ENCODE measurements around the gene CKAP2L. TPM values are rescaled to one million over a fixed set of nuclear protein-coding genes. Genes with fewer than 3 reads are reported as not detected.

The CKAP2L gene
- total and polyA plus RNA-seq, 2 donors (not counting 1 experiment from before 2014, with no cell fraction given), result 3.0 to 4.4 TPM

DNA sequence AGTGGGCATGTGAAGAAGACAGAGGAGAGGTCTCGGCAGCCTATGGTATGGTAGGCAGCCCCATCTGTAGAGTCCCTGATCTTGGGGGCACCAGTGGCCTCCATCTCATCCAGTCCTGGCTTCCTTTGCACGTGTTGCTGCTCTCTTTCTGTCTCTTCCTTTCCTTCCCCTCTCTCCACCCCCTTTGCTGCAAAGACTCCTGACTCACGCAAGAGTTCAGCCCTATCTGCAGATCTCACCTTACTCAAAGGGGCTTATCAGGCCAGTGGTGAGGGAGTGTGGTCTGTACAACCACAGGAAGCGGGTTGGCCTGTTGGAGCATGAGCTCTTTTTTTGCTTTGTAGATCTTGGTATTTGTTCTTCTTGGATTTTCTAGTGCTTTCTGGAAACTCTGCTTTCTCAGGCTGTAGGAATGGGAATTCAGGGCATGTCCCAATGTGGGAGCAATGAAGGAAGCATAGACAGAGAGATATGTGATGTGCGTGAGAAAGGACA is 58.2 kb downstream of the CKAP2L start:
- H3K27ac ChIP-seq (ENCODE audit: insufficient read depth, low read length), result no peak overlapping the region
- peak overlapping the region; percentile 5 for H2AFZ ChIP-seq (ENCODE audit: low read length)
- no peaks in the 10 kb centered on the region for H3K27me3 ChIP-seq (ENCODE audit: control insufficient read depth, insufficient read depth, low read length)
- no peak overlapping the region for H3K4me3 ChIP-seq (replicated peaks in 1 of 4; ENCODE audit: control extremely low read depth in 1 of 4, insufficient read depth in 1 of 4, low read depth in 3 of 4, low read length in 4 of 4)
- H3K9me3 ChIP-seq (ENCODE audit: control insufficient read depth, insufficient read depth, low read depth, low read length), result no peaks in the 10 kb centered on the region
- DNase-seq (ENCODE audit: low read depth in 2 of 2), result peak; percentile 17 to 97
- no peaks in the 10 kb centered on the region for H3K4me1 ChIP-seq (ENCODE audit: control insufficient read depth, extremely low read depth, insufficient read depth, low read length)
- no peaks in the 10 kb centered on the region for H3K36me3 ChIP-seq (ENCODE audit: control insufficient read depth, insufficient read depth, low read length)
- no peak overlapping the region for H3K9ac ChIP-seq (ENCODE audit: insufficient read depth, low read length)
- H4K20me1 ChIP-seq (ENCODE audit: control insufficient read depth, extremely low read depth, insufficient read depth, low read length), result no peaks in the 10 kb centered on the region
- no peak for TF ChIP-seq EZH2 (IDR thresholded peaks at IDR 0.05; ENCODE audit: low read length, missing control alignments)
- TF ChIP-seq, protein P1, sequence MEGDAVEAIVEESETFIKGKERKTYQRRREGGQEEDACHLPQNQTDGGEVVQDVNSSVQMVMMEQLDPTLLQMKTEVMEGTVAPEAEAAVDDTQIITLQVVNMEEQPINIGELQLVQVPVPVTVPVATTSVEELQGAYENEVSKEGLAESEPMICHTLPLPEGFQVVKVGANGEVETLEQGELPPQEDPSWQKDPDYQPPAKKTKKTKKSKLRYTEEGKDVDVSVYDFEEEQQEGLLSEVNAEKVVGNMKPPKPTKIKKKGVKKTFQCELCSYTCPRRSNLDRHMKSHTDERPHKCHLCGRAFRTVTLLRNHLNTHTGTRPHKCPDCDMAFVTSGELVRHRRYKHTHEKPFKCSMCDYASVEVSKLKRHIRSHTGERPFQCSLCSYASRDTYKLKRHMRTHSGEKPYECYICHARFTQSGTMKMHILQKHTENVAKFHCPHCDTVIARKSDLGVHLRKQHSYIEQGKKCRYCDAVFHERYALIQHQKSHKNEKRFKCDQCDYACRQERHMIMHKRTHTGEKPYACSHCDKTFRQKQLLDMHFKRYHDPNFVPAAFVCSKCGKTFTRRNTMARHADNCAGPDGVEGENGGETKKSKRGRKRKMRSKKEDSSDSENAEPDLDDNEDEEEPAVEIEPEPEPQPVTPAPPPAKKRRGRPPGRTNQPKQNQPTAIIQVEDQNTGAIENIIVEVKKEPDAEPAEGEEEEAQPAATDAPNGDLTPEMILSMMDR (conservative IDR thresholded peaks at IDR 0.05 in 1 of 2, IDR thresholded peaks at IDR 0.05 in 1 of 2; ENCODE audit: low read depth in 1 of 2, low read length in 2 of 2), result no peak
- no peaks in the 10 kb centered on the region for H3K79me2 ChIP-seq (ENCODE audit: control insufficient read depth, insufficient read depth, low read length)
- H3K4me2 ChIP-seq (ENCODE audit: extremely low read depth, insufficient read depth, low read length), result no peak overlapping the region

DNA sequence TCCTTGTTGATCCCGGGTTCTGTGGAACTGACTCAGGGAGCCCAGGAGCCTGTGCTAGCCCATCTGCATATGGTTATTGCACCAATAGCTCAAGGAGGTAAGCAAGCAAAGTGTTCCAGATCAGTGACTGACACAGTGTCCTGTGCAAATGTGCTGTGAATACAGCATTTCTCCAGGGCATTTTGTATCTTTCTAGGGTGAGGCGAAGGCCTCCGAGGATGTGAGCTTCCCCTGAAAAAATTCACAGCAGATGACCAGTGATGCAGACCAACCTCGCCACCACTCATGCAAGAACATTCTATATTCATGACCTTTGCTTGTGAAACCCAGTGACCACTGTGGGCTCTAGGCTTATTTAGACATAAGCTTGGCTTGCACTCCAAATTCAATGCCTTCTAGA is 58.8 kb downstream of the CKAP2L start:
- DNase-seq (ENCODE audit: low read depth in 2 of 2), result peak in 1 of 2 donors; percentile 15
- Histone ChIP-seq H3K9me3 (ENCODE audit: control insufficient read depth, insufficient read depth, low read depth, low read length) (no peaks in the 10 kb centered on the region), H2AFZ (ENCODE audit: low read length) (no peak overlapping the region), H3K4me3 (replicated peaks in 1 of 4; ENCODE audit: control extremely low read depth in 1 of 4, insufficient read depth in 1 of 4, low read depth in 3 of 4, low read length in 4 of 4) (no peak overlapping the region), H3K4me2 (ENCODE audit: extremely low read depth, insufficient read depth, low read length) (no peak overlapping the region), H4K20me1 (ENCODE audit: control insufficient read depth, extremely low read depth, insufficient read depth, low read length) (no peaks in the 10 kb centered on the region), H3K27ac (ENCODE audit: insufficient read depth, low read length) (no peak overlapping the region), H3K27me3 (ENCODE audit: control insufficient read depth, insufficient read depth, low read length) (no peaks in the 10 kb centered on the region), H3K4me1 (ENCODE audit: control insufficient read depth, extremely low read depth, insufficient read depth, low read length) (peaks cover 4% of the 10 kb centered on the region), H3K36me3 (ENCODE audit: control insufficient read depth, insufficient read depth, low read length) (no peaks in the 10 kb centered on the region), H3K9ac (ENCODE audit: insufficient read depth, low read length) (no peak overlapping the region), H3K79me2 (ENCODE audit: control insufficient read depth, insufficient read depth, low read length) (no peaks in the 10 kb centered on the region)
- TF ChIP-seq, protein P1 (conservative IDR thresholded peaks at IDR 0.05 in 1 of 2, IDR thresholded peaks at IDR 0.05 in 1 of 2; ENCODE audit: low read depth in 1 of 2, low read length in 2 of 2), result no peak
- TF ChIP-seq EZH2 (IDR thresholded peaks at IDR 0.05; ENCODE audit: low read length, missing control alignments), result no peak

DNA sequence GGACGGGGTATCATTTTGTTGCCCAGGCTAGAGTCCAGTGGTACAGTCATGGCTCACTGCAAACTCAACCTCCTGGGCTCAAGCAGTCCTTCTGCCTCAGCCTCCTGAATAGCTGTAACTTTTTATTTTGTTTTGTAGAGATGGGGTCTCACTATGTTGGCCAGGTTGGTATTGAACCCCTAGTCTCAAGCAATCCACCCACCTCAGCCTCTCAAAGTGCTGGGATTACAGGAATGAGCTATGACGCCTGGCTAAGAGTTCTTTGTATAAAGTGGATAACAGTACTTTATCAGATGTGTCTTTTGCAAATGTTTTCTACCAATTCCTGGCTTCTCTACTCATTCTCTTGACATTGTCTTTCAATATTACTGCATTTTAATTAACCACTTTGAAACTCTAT is 60.7 kb downstream of the CKAP2L start:
- Histone ChIP-seq H4K20me1 (ENCODE audit: control insufficient read depth, extremely low read depth, insufficient read depth, low read length) (no peaks in the 10 kb centered on the region), H2AFZ (ENCODE audit: low read length) (no peak overlapping the region), H3K4me2 (ENCODE audit: extremely low read depth, insufficient read depth, low read length) (no peak overlapping the region), H3K4me3 (replicated peaks in 1 of 4; ENCODE audit: control extremely low read depth in 1 of 4, insufficient read depth in 1 of 4, low read depth in 3 of 4, low read length in 4 of 4) (no peak overlapping the region), H3K27me3 (ENCODE audit: control insufficient read depth, insufficient read depth, low read length) (no peaks in the 10 kb centered on the region), H3K9ac (ENCODE audit: insufficient read depth, low read length) (no peak overlapping the region), H3K4me1 (ENCODE audit: control insufficient read depth, extremely low read depth, insufficient read depth, low read length) (peaks cover 4% of the 10 kb centered on the region), H3K27ac (ENCODE audit: insufficient read depth, low read length) (no peak overlapping the region), H3K79me2 (ENCODE audit: control insufficient read depth, insufficient read depth, low read length) (no peaks in the 10 kb centered on the region), H3K36me3 (ENCODE audit: control insufficient read depth, insufficient read depth, low read length) (no peaks in the 10 kb centered on the region), H3K9me3 (ENCODE audit: control insufficient read depth, insufficient read depth, low read depth, low read length) (no peaks in the 10 kb centered on the region)
- no peak for DNase-seq (ENCODE audit: low read depth in 2 of 2)
- TF ChIP-seq EZH2 (IDR thresholded peaks at IDR 0.05; ENCODE audit: low read length, missing control alignments), result no peak
- TF ChIP-seq, protein P1 (conservative IDR thresholded peaks at IDR 0.05 in 1 of 2, IDR thresholded peaks at IDR 0.05 in 1 of 2; ENCODE audit: low read depth in 1 of 2, low read length in 2 of 2), result no peak
